ENCODE measurements around the gene PDE4D. TPM values are rescaled to one million over a fixed set of nuclear protein-coding genes. Genes with fewer than 3 reads are reported as not detected.
"Not testable (repeated sequence)": the region's sequence is repeated elsewhere in the genome, so short reads cannot be mapped to it uniquely, and the experiment has no call there.

PDE4D gene
- total RNA-seq, 1 donor from 2014 or later: 28.2 TPM

DNA sequence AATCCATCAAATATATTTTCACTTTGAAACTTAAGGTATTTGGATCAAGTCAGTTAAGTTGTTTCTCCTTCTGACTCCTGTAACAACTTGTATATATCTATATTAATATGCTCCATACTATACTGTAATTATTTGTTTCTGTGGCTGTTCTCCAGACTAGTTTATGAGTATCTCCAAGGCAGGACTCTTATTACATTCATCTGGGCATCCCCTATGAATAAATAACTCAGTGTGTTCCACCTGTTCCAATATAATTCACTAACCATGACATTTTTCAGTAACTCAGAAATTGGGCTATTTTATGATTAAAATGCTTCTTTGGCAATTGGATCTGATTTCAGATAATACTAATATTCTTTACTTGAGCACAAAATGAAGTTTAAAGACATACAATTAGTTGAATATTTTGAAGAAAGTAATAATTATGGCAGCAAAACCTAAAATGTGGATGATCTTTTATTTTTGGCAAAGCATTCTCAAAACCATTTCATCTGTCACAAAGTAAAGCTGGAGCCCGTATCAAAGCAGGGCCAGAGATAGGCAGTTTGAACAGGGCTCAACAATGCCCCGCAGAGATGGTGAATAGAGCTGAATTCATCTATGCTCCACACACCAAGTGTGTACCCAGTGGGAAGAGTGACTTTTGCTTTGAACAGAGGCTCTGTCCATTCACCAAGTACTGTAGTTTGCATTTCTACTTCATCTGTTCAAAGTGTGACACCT, 314.3 kb downstream of the PDE4D start:
- Mint-ChIP-seq H3K27ac (no peak overlapping the region), H3K4me3 (no peak overlapping the region), H3K36me3 (ENCODE audit: low read depth) (no peaks in the 10 kb centered on the region), H3K9me3 (no peaks in the 10 kb centered on the region), H3K27me3 (no peaks in the 10 kb centered on the region), H3K4me1 (peaks cover 7% of the 10 kb centered on the region)
- no peak for DNase-seq
- POLR2A ChIA-PET: no interaction called here
- CTCF ChIA-PET: no interaction called here
- TF ChIP-seq, protein P1, sequence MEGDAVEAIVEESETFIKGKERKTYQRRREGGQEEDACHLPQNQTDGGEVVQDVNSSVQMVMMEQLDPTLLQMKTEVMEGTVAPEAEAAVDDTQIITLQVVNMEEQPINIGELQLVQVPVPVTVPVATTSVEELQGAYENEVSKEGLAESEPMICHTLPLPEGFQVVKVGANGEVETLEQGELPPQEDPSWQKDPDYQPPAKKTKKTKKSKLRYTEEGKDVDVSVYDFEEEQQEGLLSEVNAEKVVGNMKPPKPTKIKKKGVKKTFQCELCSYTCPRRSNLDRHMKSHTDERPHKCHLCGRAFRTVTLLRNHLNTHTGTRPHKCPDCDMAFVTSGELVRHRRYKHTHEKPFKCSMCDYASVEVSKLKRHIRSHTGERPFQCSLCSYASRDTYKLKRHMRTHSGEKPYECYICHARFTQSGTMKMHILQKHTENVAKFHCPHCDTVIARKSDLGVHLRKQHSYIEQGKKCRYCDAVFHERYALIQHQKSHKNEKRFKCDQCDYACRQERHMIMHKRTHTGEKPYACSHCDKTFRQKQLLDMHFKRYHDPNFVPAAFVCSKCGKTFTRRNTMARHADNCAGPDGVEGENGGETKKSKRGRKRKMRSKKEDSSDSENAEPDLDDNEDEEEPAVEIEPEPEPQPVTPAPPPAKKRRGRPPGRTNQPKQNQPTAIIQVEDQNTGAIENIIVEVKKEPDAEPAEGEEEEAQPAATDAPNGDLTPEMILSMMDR (IDR thresholded peaks at IDR 0.05): no peak
- no peak for ATAC-seq (ENCODE audit: low read depth)
- intact Hi-C loops (cut with micrococcal nuclease): no loop called here

DNA sequence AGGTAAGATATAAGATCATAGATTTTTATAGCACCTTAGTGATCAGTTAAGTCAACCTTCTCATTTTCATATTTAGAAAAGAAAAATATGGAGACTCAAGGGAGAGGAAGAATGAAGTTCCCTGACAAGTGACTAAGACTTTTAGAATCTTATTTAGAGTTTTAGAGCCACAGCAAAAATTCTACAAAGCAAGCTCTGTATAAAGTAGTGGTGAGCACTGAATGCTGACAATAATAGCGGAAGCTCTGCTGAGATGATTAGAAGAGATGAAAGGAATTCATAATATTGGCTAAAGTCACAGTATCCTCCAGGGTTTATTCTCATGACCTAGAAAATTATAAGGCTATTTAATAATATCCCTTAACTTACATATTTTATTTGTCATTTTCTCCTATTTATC, 316.0 kb downstream of the PDE4D start:
- peaks cover 9% of the 10 kb centered on the region for H3K4me1 Mint-ChIP-seq
- no peak overlapping the region for H3K27ac Mint-ChIP-seq
- no peaks in the 10 kb centered on the region for H3K9me3 Mint-ChIP-seq
- ChIA-PET POLR2A (no interaction called here), CTCF (no interaction called here)
- no peaks in the 10 kb centered on the region for H3K27me3 Mint-ChIP-seq
- TF ChIP-seq, protein P1 (IDR thresholded peaks at IDR 0.05): no peak
- no peak overlapping the region for H3K4me3 Mint-ChIP-seq
- no peak for ATAC-seq (ENCODE audit: low read depth)
- intact Hi-C loops (cut with micrococcal nuclease): no loop called here
- H3K36me3 Mint-ChIP-seq (ENCODE audit: low read depth): no peaks in the 10 kb centered on the region
- DNase-seq: no peak

DNA sequence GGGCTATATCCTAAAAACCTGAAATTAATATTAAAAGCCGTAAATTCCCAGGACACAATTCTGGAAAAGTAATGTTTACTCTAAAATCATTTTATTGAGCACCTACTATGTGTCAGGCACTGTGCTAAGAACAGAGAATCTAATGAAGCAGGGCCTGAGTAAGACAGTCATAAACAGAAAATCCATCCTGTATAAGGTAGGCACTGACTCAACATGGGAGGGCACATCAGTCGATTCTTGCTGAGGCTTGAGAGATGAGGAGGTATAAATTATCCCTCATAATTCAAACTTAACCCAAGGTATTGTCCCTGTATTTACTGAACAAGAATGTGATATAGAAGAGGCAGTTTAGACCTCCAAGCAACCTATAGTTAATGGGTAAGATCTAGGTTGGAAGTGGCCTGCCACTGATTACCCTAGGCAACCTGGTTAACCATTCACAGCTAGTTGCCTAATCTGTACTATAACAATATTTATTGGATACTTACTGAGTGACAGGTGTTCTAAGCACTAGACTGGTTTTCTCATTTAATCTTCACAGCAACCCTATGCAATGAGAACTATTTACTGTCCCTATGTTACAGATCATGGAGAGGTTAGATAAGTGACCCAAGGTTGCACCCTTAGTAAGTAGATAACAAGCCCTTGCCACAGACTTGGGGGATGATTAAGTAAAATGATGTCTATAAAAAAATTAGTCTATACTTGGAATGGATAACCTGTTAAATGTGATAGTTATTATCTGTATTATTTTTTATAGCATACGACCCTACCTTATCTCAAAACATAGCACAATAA, 317.7 kb downstream of the PDE4D start:
- no peak overlapping the region for H3K4me3 Mint-ChIP-seq
- H3K27ac Mint-ChIP-seq: no peak overlapping the region
- DNase-seq (no peak), ATAC-seq (ENCODE audit: low read depth) (no peak)
- H3K36me3 Mint-ChIP-seq (ENCODE audit: low read depth): no peaks in the 10 kb centered on the region
- CTCF ChIA-PET: no interaction called here
- TF ChIP-seq, protein P1 (IDR thresholded peaks at IDR 0.05): no peak
- peaks cover 9% of the 10 kb centered on the region for H3K4me1 Mint-ChIP-seq
- H3K9me3 Mint-ChIP-seq: no peaks in the 10 kb centered on the region
- POLR2A ChIA-PET: no interaction called here
- no peaks in the 10 kb centered on the region for H3K27me3 Mint-ChIP-seq
- intact Hi-C loops (cut with micrococcal nuclease): no loop called here

DNA sequence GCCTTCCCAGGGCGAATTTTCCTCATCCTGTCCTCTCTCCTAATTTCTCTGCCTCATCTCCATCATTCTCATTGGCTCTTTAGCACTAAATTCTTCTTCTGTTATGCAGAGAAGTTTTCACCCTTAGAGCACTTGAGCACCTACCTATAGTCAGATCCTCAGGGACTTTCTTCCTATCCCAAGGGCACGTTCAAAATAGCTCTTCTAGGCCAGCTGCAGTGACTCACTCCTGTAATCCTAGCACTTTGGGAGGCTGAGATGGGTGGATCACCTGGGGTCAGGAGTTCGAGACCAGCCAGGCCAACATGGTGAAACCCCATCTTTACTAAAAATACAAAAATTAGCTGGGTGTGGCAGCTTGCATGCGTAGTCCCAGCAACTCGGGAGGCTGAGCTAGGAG, 320.0 kb downstream of the PDE4D start:
- H3K36me3 Mint-ChIP-seq (ENCODE audit: low read depth); POLR2A ChIA-PET; H3K9me3 Mint-ChIP-seq; CTCF ChIA-PET; H3K27ac Mint-ChIP-seq; intact Hi-C loops (cut with micrococcal nuclease); ATAC-seq (ENCODE audit: low read depth); DNase-seq; H3K4me3 Mint-ChIP-seq; H3K27me3 Mint-ChIP-seq: not testable (repeated sequence)
- H3K4me1 Mint-ChIP-seq: peaks cover 19% of the 10 kb centered on the region

DNA sequence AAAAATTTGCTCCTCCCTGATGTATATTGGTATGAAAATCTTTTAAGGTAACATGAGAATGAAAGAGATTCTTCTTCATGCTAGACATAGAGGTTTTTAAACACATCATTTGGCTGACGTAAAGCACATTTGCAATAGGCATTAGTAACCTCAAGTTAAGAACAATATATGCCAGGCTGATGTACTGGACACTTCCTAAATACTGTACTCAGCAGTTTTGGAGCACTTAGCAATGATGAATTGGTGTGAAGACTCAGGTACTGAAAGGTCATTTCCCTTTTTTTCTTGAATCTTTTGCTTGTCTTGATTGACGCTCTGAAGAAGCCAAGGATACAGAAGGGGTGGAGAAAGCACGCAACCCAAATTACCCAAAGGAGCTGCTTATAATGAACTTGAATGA, 322.5 kb downstream of the PDE4D start:
- Mint-ChIP-seq H3K4me3 (no peak overlapping the region), H3K9me3 (no peaks in the 10 kb centered on the region), H3K27ac (no peak overlapping the region), H3K27me3 (no peaks in the 10 kb centered on the region), H3K4me1 (peaks cover 39% of the 10 kb centered on the region), H3K36me3 (ENCODE audit: low read depth) (no peaks in the 10 kb centered on the region)
- intact Hi-C loops (cut with micrococcal nuclease): no loop called here
- DNase-seq: no peak
- CTCF ChIA-PET: no interaction called here
- POLR2A ChIA-PET: interaction anchor here (0.6 kb wide), 1 partner anchor 396 kb away, joined by 3 read pairs; no protein-coding TSS in a partner anchor
- ATAC-seq (ENCODE audit: low read depth): no peak
- TF ChIP-seq, protein P1 (IDR thresholded peaks at IDR 0.05): no peak
